Measurements from ENCODE around the gene PHF12. TPM values are rescaled to one million over a fixed set of nuclear protein-coding genes. Genes with fewer than 3 reads are reported as not detected.

PHF12 gene
- total and polyA plus RNA-seq, 10 donors = 16.2 to 118 (median 76.1) TPM

DNA sequence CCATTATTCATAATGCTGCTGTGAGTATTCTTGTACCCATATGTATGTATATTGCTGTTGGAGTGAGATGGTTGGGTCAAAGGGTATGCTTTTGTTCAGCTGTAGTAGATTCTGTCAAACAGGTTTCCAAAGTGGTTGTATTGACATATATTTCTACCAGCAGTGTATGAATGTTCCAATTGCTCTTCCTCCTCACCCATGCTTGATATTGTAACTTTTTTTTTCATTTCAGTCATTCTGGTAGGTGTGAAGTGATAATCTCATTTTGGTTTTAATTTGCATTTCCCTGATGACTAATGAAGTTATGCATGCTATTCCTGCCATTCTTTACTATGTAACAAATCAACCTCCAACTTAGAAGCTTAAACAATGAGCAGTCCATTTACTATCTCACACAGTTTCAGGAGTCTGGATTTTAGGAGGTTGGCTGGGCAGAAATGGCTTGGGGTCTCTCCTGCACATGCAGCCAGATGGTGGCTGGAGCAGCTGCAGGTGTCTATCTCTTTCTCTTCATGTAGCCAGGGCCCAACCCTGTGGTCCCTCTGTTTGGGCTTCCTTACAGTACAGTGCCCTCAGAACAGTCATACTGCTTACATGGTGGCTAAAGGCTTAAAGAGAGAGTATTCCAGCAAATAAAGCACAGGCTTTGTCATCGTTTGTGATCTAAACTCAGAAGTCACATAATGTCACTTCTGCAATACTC, 75.3 kb downstream of the PHF12 start:
- DNase-seq = no peak
- TF ChIP-seq, protein P1, sequence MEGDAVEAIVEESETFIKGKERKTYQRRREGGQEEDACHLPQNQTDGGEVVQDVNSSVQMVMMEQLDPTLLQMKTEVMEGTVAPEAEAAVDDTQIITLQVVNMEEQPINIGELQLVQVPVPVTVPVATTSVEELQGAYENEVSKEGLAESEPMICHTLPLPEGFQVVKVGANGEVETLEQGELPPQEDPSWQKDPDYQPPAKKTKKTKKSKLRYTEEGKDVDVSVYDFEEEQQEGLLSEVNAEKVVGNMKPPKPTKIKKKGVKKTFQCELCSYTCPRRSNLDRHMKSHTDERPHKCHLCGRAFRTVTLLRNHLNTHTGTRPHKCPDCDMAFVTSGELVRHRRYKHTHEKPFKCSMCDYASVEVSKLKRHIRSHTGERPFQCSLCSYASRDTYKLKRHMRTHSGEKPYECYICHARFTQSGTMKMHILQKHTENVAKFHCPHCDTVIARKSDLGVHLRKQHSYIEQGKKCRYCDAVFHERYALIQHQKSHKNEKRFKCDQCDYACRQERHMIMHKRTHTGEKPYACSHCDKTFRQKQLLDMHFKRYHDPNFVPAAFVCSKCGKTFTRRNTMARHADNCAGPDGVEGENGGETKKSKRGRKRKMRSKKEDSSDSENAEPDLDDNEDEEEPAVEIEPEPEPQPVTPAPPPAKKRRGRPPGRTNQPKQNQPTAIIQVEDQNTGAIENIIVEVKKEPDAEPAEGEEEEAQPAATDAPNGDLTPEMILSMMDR (IDR thresholded peaks at IDR 0.05 in 8 of 11, conservative IDR thresholded peaks at IDR 0.05 in 3 of 11) = no peak
- TF ChIP-seq POLR2AphosphoS5 (IDR thresholded peaks at IDR 0.05) (no peak), POLR2A (IDR thresholded peaks at IDR 0.05) (no peak)
- intact Hi-C loops (cut with DNase I; ENCODE audit: low total_unique reads) = no loop called here
- peaks cover 7 to 37% (median 31%) of the 10 kb centered on the region in 6 donors for H3K36me3 ChIP-seq
- no peak overlapping the region for H3K27ac ChIP-seq
- WGBS, 5 donors = 46 to 58% (median 53%) methylated on average over 1 of the region's 1 CpG
- peaks cover 0 to 12% (median 8%) of the 10 kb centered on the region in 6 donors for H3K4me1 ChIP-seq
- H3K9me3 ChIP-seq = no peaks in the 10 kb centered on the region
- H3K4me3 ChIP-seq = no peak overlapping the region
- H3K27me3 ChIP-seq (replicated peaks in 1 of 7) = no peaks in the 10 kb centered on the region

DNA sequence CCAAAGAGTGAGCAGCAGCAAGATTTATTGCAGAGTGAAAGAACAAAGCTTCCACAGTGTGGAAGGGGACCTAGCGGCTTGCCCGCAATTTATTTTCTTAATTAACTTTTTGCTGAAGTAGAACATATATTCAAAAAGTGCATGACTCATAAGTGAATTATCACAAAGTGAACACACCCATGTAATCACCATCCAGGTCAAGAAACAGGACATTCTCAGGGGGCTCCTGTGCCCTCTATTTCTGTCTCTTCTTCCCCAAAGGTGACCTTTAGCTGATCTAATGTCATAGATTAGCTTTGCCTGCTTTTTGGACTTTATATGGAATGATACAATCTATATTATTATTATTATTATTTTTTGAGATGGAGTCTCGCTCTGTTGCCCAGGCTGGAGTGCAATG, 76.6 kb downstream of the PHF12 start:
- Histone ChIP-seq H3K27me3 (replicated peaks in 1 of 7) (no peaks in the 10 kb centered on the region), H3K4me1 (peaks cover 0 to 19% (median 11%) of the 10 kb centered on the region in 6 donors), H3K27ac (no peak overlapping the region), H3K4me3 (no peak overlapping the region), H3K9me3 (no peaks in the 10 kb centered on the region), H3K36me3 (peaks cover under 1 to 24% (median 18%) of the 10 kb centered on the region in 6 donors)
- no peak for DNase-seq
- TF ChIP-seq, protein P1 (IDR thresholded peaks at IDR 0.05 in 8 of 11, conservative IDR thresholded peaks at IDR 0.05 in 3 of 11) = no peak
- TF ChIP-seq POLR2AphosphoS5 (IDR thresholded peaks at IDR 0.05) (no peak), POLR2A (IDR thresholded peaks at IDR 0.05) (no peak)
- intact Hi-C loops (cut with DNase I; ENCODE audit: low total_unique reads) = no loop called here
- WGBS, 5 donors = 89 to 96% (median 94%) methylated on average over 3 of the region's 3 CpGs

DNA sequence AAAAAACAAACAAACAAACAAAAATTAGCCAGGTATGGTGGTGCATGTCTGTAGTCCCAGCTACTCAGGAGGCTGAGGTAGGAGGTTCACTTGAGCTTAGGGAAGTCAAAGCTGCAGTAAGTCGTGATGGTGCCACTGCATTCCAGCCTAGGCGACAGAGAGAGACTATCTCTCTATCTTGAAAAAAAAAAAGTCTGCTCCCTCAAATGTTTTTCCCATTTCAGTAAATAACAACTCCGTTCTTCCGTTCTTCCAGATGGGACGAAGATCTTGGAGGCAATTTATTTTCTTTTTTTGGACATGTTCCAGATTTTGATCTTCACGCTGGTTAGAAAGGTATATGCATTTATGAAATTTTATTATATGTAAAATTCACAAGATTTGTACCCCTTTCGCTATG, 77.5 kb downstream of the PHF12 start:
- 93 to 97% (median 94%) methylated on average over 7 of the region's 7 CpGs for WGBS, 5 donors
- H3K27me3 ChIP-seq (replicated peaks in 1 of 7) = no peaks in the 10 kb centered on the region

DNA sequence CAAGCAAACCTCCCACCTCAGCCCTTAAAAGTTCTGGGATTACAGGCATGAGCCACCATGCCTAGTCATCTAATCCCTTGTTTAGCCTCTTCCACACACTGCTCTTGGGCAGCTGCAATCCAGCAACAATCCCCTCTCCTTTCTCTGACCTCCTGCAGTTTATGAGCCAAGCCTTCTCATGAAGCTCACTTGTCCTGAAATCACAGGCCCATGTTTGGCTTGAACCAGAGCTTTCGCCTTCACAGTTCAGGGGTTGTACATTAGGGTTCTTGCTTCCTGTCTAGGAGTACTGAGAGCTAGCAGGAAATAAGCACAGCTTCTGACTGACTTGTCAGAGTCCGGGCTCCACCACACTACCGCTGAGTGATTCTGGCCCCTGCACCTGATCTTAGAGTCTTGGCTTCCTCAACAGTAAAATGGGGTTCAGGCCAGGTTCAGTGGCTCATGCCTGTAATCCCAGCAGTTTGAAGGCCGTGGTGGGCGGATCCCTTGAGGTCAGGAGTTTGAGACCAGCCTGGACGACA, 80.2 kb downstream of the PHF12 start:
- TF ChIP-seq POLR2A (IDR thresholded peaks at IDR 0.05) (no peak), POLR2AphosphoS5 (IDR thresholded peaks at IDR 0.05) (peak in 1 of 3 donors; percentile 45)
- TF ChIP-seq, protein P1 (IDR thresholded peaks at IDR 0.05 in 8 of 11, conservative IDR thresholded peaks at IDR 0.05 in 3 of 11) = no peak
- intact Hi-C loops (cut with DNase I; ENCODE audit: low total_unique reads) = no loop called here
- Histone ChIP-seq H3K4me3 (no peak overlapping the region), H3K36me3 (no peaks in the 10 kb centered on the region), H3K27ac (peak overlapping the region; percentile 10 to 82 (median 68)), H3K9me3 (no peaks in the 10 kb centered on the region), H3K27me3 (replicated peaks in 1 of 7) (no peaks in the 10 kb centered on the region), H3K4me1 (peaks cover 0 to 25% (median 11%) of the 10 kb centered on the region in 6 donors)
- WGBS, 5 donors = 39 to 75% (median 50%) methylated on average over 5 to 6 of the region's 6 CpGs
- peak; percentile 84 for DNase-seq

More for the DNA sequence above, 77.5 kb downstream of the PHF12 start:
- H3K4me3 ChIP-seq = no peak overlapping the region
- peaks cover 0 to 15% (median 9%) of the 10 kb centered on the region in 6 donors for H3K36me3 ChIP-seq
- TF ChIP-seq POLR2AphosphoS5 (IDR thresholded peaks at IDR 0.05) (no peak), POLR2A (IDR thresholded peaks at IDR 0.05) (no peak)
- TF ChIP-seq, protein P1 (IDR thresholded peaks at IDR 0.05 in 8 of 11, conservative IDR thresholded peaks at IDR 0.05 in 3 of 11) = no peak
- H3K9me3 ChIP-seq = no peaks in the 10 kb centered on the region
- DNase-seq = no peak
- intact Hi-C loops (cut with DNase I; ENCODE audit: low total_unique reads) = no loop called here
- peaks cover 0 to 19% (median 11%) of the 10 kb centered on the region in 6 donors for H3K4me1 ChIP-seq
- H3K27ac ChIP-seq = no peak overlapping the region
